OCI-LY1 (cell line): ENCODE results near the gene RASGRF2.

ENCODE experiments used
- H2AFZ ChIP-seq: fragments of 200-600 bp; sonication (generic), shearing (Covaris generic); 2 replicates; pipeline ENCODE4 v1.6.0; 2014; ENCODE audit warnings: antibody characterized with exemption, mild to moderate bottlenecking, low read length
- H3F3A ChIP-seq: fragments of 200-600 bp; sonication (generic), shearing (Covaris generic); 2 replicates; pipeline ENCODE4 v1.6.0; 2014; ENCODE audit warnings: mild to moderate bottlenecking, antibody characterized with exemption, low read length, moderate library complexity; ENCODE audit not compliant: insufficient read depth
- H3K27ac ChIP-seq: fragments of 200-600 bp; sonication (generic); 2 replicates; pipeline ENCODE4 v1.5.1; 2014; ENCODE audit warnings: low read length, mixed run types, mild to moderate bottlenecking, low read depth; ENCODE audit not compliant: poor library complexity, severe bottlenecking
- H3K27me3 ChIP-seq: fragments of 200-600 bp; sonication (generic); 2 replicates; pipeline ENCODE4 v1.6.0; 2014; ENCODE audit warnings: antibody characterized with exemption, mild to moderate bottlenecking, low read length, moderate library complexity; ENCODE audit not compliant: insufficient read depth
- H3K36me3 ChIP-seq: fragments of 200-600 bp; sonication (generic); 2 replicates; pipeline ENCODE4 v1.6.1; 2014; ENCODE audit warnings: mild to moderate bottlenecking, antibody characterized with exemption, low read length, moderate library complexity, mixed read lengths; ENCODE audit not compliant: insufficient read depth
- H3K4me1 ChIP-seq: fragments of 200-600 bp; sonication (generic); 2 replicates; pipeline ENCODE4 v1.5.1; 2014; ENCODE audit warnings: mild to moderate bottlenecking, low read length, moderate library complexity; ENCODE audit not compliant: insufficient read depth, severe bottlenecking
- H3K4me2 ChIP-seq: fragments of 200-600 bp; sonication (generic), shearing (Covaris generic); 2 replicates; pipeline ENCODE4 v1.6.1; 2014; ENCODE audit warnings: low read length
- H3K4me3 ChIP-seq: fragments of 200-600 bp; sonication (generic); 2 replicates; pipeline ENCODE4 v1.5.1; 2014; ENCODE audit warnings: low read length, low read depth, mild to moderate bottlenecking, mixed read lengths; ENCODE audit not compliant: poor library complexity, severe bottlenecking
- H3K79me2 ChIP-seq: fragments of 200-600 bp; shearing (Covaris generic); 2 replicates; pipeline ENCODE4 v1.6.1; 2016; ENCODE audit warnings: mixed run types, low read length, mixed read lengths; ENCODE audit not compliant: insufficient read depth
- H3K9ac ChIP-seq: fragments of 200-600 bp; sonication (generic), shearing (Covaris generic); 2 replicates; pipeline ENCODE4 v1.6.1; 2014; ENCODE audit warnings: mild to moderate bottlenecking, low read length, mixed read lengths
- H3K9me2 ChIP-seq: fragments of 200-600 bp; sonication (generic), shearing (Covaris generic); 2 replicates; pipeline ENCODE4 v1.6.1; 2014; ENCODE audit warnings: low read depth, mild to moderate bottlenecking, low read length, mixed read lengths
- H3K9me3 ChIP-seq: fragments of 200-600 bp; shearing (Covaris generic); 2 replicates; pipeline ENCODE4 v1.6.1; 2014; ENCODE audit warnings: low read length, mixed read lengths
- H4K20me1 ChIP-seq: fragments of 200-600 bp; sonication (generic), shearing (Covaris generic); 2 replicates; pipeline ENCODE4 v1.6.0; 2016; ENCODE audit warnings: mild to moderate bottlenecking, low read length; ENCODE audit not compliant: insufficient read depth
- EZH2 ChIP-seq: fragments of 200-600 bp; sonication (generic), shearing (Covaris generic); IDR thresholded peaks from 2 replicates; pipeline ENCODE4 v1.8.0; 2017; ENCODE audit warnings: borderline replicate concordance, mixed run types, mild to moderate bottlenecking, antibody characterized with exemption, low read length, moderate library complexity, mixed read lengths
- TF ChIP-seq, protein P1 (sequence below): fragments of 200-600 bp; sonication (generic), shearing (Covaris generic); IDR thresholded peaks from 2 replicates; pipeline ENCODE4 v1.5.1; 2017; ENCODE audit warnings: mild to moderate bottlenecking, antibody characterized with exemption, low read length, moderate library complexity, mixed read lengths

RASGRF2 gene

DNA sequence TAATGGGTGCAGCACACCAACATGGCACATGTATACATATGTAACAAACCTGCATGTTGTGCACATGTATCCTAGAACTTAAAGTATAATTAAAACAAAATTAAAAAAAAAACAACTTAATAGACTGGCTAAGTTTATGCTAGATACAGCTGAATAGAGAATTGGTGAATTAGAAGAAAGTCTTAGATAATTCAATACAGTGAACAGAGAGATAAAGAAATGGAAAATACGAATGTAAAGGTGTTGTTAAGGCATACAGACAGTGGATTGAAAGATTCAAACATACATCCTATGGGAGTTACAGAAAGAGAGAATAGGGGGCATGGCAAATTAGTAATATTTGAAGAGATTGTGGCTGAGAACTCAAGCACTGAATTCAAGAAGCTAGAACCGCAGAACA is 75.4 kb downstream of the RASGRF2 start:
- Histone ChIP-seq H3F3A (no peaks in the 10 kb centered on the region), H3K27ac (no peak overlapping the region), H3K9me2 (no peaks in the 10 kb centered on the region), H2AFZ (no peak overlapping the region), H3K79me2 (no peaks in the 10 kb centered on the region), H4K20me1 (no peaks in the 10 kb centered on the region), H3K4me2 (no peak overlapping the region), H3K9me3 (no peaks in the 10 kb centered on the region), H3K9ac (no peak overlapping the region), H3K4me3 (no peak overlapping the region), H3K27me3 (no peaks in the 10 kb centered on the region), H3K4me1 (no peaks in the 10 kb centered on the region), H3K36me3 (no peaks in the 10 kb centered on the region)
- TF ChIP-seq EZH2: no peak

DNA sequence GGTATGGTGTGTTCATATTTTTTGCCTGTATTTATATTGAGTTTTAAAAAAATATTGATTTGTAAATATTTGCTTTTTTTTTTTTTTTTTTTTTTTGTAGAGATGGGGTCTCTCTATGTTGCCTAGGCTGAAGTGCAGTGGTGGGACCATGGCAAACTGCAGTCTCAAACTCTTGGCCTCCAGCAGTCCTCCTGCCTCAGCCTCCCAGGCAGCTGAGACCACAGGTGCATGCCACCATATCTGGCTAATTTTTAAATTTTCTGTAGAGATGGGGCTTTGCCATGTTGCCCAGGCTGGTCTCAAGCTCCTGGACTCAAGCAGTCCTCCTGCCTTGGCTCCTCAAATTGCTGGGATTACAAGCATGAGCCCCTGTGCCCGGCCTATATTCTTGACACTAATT is 78.3 kb downstream of the RASGRF2 start:
- Histone ChIP-seq H2AFZ (no peak overlapping the region), H3K9ac (no peak overlapping the region), H3K36me3 (no peaks in the 10 kb centered on the region), H3K4me3 (no peak overlapping the region), H3K9me3 (no peaks in the 10 kb centered on the region), H3K4me2 (no peak overlapping the region), H3F3A (no peaks in the 10 kb centered on the region), H3K27me3 (no peaks in the 10 kb centered on the region), H3K79me2 (no peaks in the 10 kb centered on the region), H3K9me2 (no peaks in the 10 kb centered on the region), H4K20me1 (no peaks in the 10 kb centered on the region), H3K4me1 (no peaks in the 10 kb centered on the region), H3K27ac (no peak overlapping the region)
- no peak for TF ChIP-seq EZH2
- TF ChIP-seq, protein P1, sequence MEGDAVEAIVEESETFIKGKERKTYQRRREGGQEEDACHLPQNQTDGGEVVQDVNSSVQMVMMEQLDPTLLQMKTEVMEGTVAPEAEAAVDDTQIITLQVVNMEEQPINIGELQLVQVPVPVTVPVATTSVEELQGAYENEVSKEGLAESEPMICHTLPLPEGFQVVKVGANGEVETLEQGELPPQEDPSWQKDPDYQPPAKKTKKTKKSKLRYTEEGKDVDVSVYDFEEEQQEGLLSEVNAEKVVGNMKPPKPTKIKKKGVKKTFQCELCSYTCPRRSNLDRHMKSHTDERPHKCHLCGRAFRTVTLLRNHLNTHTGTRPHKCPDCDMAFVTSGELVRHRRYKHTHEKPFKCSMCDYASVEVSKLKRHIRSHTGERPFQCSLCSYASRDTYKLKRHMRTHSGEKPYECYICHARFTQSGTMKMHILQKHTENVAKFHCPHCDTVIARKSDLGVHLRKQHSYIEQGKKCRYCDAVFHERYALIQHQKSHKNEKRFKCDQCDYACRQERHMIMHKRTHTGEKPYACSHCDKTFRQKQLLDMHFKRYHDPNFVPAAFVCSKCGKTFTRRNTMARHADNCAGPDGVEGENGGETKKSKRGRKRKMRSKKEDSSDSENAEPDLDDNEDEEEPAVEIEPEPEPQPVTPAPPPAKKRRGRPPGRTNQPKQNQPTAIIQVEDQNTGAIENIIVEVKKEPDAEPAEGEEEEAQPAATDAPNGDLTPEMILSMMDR: no peak

DNA sequence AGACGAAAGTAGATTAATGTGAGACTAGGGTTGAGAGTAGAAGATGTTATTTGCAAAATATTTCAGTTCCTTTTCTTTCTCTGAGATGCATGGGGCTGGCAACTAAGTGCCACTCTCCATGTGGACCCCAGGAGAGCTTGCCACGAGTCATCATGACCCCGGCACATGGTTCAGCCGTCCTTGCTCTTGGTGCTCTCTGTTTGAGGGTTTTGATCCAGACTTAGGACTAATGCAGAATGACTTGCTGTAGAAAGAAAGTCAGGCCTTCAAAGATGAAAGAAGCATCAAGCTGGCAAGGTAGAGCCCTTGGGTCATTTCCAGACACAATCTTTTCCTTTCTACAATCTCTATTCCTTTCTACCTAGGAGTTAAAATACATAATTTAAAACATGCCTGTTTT is 84.7 kb downstream of the RASGRF2 start:
- H4K20me1 ChIP-seq: no peaks in the 10 kb centered on the region
- no peak overlapping the region for H3K9ac ChIP-seq
- no peaks in the 10 kb centered on the region for H3K79me2 ChIP-seq
- no peaks in the 10 kb centered on the region for H3K4me1 ChIP-seq
- no peak overlapping the region for H2AFZ ChIP-seq
- no peaks in the 10 kb centered on the region for H3K36me3 ChIP-seq
- no peak overlapping the region for H3K27ac ChIP-seq
- H3K4me2 ChIP-seq: no peak overlapping the region
- no peaks in the 10 kb centered on the region for H3F3A ChIP-seq
- 0 out of 2 replicates have a peak, but pooled peaks cover 3% of the 10 kb centered on the region for H3K27me3 ChIP-seq
- no peak for TF ChIP-seq EZH2
- TF ChIP-seq, protein P1: no peak
- H3K9me2 ChIP-seq: no peaks in the 10 kb centered on the region
- no peaks in the 10 kb centered on the region for H3K9me3 ChIP-seq
- H3K4me3 ChIP-seq: no peak overlapping the region

DNA sequence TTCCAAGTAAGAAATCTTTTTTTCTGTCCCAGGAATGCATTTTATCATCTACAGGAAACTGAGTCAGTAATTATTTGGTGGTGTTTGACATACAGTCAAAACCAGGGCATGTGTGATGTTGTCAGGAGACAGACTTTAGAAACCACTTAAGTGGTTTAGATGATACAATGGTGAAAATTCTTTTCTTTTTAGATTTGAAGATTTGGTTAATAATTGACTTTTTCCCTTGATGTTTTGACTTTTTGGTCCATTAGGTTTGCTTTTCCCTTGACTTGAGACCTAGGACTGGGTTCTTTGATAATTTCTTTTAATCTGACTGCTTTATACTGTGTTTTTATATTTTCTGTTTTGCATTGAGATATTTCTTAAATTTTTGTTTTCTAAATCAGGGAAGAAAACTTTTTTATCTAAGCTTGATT is 85.2 kb downstream of the RASGRF2 start:
- TF ChIP-seq EZH2: no peak
- TF ChIP-seq, protein P1: no peak
- no peaks in the 10 kb centered on the region for H3K9me3 ChIP-seq
- no peaks in the 10 kb centered on the region for H4K20me1 ChIP-seq

More for the DNA sequence above, 85.2 kb downstream of the RASGRF2 start:
- no peaks in the 10 kb centered on the region for H3F3A ChIP-seq
- no peak overlapping the region for H2AFZ ChIP-seq
- H3K4me3 ChIP-seq: no peak overlapping the region
- H3K27me3 ChIP-seq: 0 out of 2 replicates have a peak, but pooled peaks cover 3% of the 10 kb centered on the region
- H3K9me2 ChIP-seq: no peaks in the 10 kb centered on the region
- H3K36me3 ChIP-seq: no peaks in the 10 kb centered on the region
- H3K4me1 ChIP-seq: no peaks in the 10 kb centered on the region
- H3K4me2 ChIP-seq: no peak overlapping the region
- no peaks in the 10 kb centered on the region for H3K79me2 ChIP-seq
- H3K9ac ChIP-seq: no peak overlapping the region
- no peak overlapping the region for H3K27ac ChIP-seq
